ENCODE results near the gene STARD3NL.

The STARD3NL gene

GRCh38 chr7:38185395-38186307 lies 7.6 kb downstream of the STARD3NL start:
- DNase-seq (ENCODE audit: low read depth), result no peak

- peak; percentile 89 for DNase-seq (ENCODE audit: low read depth)
Observed at GRCh38 chr7:38186593-38187314, 8.7 kb downstream of the STARD3NL start.

DNA sequence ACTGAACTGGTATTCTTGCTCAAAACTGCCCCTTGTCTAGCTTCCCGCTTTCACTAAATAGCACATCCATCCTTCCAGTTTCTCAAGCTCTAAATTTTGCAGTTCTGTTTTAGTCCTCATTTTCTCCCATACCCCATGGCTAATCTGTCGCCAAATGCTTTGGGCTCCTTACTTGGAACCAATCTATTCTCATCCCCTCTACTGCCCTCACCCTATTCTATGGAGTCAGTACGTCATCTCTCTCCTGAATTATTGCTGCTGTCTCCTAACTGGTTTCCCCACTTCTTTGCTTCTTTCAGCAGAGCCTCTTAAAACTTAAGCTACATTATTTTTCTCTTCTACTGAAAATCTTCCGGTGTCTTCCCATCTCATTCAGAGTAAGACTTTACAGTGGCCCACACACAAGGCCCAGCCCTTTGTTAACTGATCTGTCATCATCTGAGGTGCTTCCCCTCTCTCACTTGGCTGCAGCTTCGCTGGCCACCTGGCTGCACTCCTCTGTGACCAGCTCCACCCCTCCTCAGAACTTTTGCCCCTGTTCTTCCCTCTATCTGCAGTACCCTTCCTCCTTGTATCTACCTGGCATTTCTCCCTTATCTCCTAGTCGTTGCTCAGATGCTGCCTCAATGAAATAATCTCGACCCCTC lies 9.9 kb downstream of the STARD3NL start:
- no peak for DNase-seq (ENCODE audit: low read depth)

DNA sequence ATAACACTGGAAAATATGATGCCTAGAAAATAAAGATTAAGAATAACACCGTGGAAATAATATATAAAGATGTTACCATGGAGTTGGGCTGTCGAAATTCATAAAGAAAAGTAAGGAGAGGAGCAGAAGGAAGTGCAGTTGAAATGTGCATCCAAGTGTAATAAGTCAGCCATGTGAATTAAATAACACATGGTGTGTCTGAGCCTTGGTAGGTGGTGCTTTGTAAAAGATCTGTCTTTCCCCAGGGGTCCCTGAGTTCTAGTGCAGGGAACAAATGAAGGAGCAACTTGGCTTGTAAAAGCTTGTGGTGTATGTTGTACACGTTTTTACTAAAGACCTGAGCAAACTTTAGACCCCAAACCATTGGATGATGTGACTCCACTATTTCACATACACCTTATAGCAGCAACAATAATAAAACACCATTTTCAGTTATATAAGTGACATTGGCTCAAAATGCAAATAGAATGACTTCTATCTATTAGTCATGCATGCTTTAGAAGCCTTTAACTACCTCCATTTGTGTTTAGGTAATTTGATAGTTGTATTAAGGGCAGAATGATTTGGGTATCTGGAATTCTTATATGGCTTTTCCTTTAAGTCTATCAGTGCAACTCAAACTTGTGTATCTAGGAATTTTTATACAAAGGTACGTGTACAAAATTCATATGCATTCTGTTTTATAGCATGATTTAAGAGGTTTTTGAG lies 11.3 kb downstream of the STARD3NL start:
- DNase-seq (ENCODE audit: low read depth), result no peak

- DNase-seq (ENCODE audit: low read depth), result peak; percentile 68
Observed at GRCh38 chr7:38190011-38190410, 12.0 kb downstream of the STARD3NL start.

DNA sequence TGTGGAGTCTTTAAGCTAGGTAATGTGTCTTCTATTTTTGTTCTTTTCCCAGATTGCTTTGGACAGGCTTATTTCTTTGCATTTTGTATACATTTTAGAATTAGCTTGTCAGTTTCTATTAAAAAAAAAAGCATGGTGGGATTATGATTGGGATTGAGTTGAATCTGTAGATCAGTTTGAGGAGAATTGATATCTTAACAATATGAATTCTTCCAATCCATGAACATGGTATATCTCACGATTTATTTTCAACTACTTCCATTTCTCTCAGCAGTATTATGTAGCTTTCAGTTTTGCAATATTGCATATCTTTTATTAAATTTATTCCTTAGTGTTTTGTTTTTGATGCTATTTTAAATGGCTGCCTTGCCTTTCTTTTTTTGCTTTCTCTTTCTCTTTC lies 13.7 kb downstream of the STARD3NL start:
- no peak for DNase-seq (ENCODE audit: low read depth)

GRCh38 chr7:38192327-38192726 lies 14.3 kb downstream of the STARD3NL start:
- DNase-seq (ENCODE audit: low read depth), result no peak

GRCh38 chr7:38195804-38196595 lies 18.0 kb downstream of the STARD3NL start:
- peak; percentile 67 for DNase-seq (ENCODE audit: low read depth)

- DNase-seq (ENCODE audit: low read depth), result no peak
Observed at GRCh38 chr7:38198366-38198765, 20.3 kb downstream of the STARD3NL start.

- no peak for DNase-seq (ENCODE audit: low read depth)
Observed at GRCh38 chr7:38199154-38199553, 21.1 kb downstream of the STARD3NL start.

DNA sequence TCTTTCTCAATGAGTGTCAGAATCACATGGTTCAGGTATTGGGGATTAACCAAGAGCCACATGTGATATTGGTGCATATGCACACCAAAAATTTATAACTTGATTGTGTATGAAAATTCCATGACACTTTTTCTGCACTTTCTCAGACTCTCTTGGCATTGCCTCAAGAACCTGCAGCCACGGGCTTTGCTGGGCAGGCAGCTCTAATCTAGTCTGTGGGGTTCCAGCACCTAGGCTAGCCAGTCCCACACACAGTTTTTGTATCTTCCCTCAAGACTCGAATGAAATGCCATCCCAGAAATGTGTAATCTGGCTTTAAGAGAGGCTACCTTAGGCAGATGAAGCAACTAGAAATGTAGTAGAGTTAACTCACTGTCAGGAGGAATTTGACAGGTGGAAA lies 21.7 kb downstream of the STARD3NL start:
- DNase-seq (ENCODE audit: low read depth), result no peak

DNA sequence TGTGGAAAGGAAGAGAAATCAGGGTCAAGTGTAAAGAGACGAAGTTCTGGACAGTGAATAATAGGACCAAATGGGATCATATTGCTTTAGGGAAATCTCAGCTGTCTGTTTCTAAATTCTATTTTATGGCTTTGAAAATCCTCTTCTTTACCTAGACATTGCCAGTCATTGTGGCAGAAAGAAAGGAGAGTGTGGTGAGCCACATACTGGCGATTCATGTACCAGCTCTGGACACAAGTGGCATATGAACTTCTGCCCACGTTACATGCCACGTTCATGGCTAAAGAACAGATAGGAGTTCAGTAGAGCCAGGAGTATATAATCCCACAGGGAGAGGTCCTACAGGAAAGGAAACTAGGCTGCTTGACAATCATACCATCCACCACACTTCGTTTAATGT lies 28.0 kb downstream of the STARD3NL start:
- DNase-seq (ENCODE audit: low read depth), result no peak

- DNase-seq (ENCODE audit: low read depth), result no peak
Observed at GRCh38 chr7:38207843-38208242, 29.8 kb downstream of the STARD3NL start.

GRCh38 chr7:38211486-38211885 lies 33.4 kb downstream of the STARD3NL start:
- no peak for DNase-seq (ENCODE audit: low read depth)

DNA sequence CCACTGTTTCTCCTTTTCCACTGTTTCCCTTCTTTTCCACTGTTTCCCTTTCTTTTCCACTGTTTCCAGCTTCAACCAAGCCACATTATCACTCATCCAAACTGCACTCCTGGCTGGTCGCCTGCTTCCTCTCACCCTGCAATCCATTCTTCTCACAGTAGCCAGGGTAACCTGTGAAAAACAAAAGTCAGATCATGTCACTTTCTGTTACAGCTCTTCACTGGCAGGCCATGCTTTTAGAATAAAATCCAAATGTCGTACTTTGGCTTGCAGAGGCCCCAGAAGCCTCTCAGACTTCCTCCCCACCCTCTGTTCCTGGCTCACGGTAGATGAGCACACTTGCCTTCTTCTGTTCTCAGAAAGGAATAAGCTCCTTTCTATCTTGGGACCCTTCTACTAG lies 33.9 kb downstream of the STARD3NL start:
- DNase-seq (ENCODE audit: low read depth), result no peak

DNA sequence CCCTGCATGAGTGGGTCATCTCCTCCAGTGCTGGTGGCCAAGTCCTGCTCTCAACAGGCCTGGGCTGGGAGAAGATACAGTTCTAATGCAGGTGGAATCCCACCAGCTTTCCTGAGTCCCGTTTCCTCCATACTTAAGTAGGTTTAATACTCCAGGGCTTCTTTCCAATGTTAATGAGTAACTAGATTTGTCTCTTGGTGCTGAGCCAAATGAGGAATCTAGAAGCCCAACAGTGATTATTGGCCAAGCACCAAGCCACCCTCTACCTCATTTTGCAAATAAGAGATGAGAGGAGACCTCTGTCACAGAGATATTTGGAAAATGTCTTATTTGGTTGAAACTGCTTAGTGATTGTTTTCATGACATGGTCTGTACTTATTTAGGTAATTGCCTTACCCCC lies 37.1 kb downstream of the STARD3NL start:
- DNase-seq (ENCODE audit: low read depth), result no peak

- DNase-seq (ENCODE audit: low read depth), result peak; percentile 93
Observed at GRCh38 chr7:38215735-38216670, 38.0 kb downstream of the STARD3NL start.

DNA sequence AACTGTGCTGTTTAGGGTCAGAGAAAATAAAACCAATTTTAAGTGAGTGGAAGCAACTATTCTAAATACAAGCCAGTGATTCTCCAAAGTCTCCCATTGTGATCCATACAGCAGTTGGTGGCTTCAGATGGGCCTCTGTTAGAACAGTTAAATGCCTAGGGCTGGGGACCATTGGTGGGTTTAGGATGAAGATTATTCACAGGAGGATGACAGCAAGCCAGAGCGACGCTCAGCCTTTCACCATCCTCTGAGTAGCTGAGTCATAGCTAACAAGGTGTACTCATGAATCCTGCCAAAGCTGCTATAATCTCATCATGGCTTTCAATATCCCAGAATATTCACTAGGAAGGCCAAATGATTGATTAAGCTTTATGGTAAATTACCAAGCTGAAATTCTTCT lies 39.6 kb downstream of the STARD3NL start:
- DNase-seq (ENCODE audit: low read depth), result no peak

- no peak for DNase-seq (ENCODE audit: low read depth)
Observed at GRCh38 chr7:38220452-38220851, 42.4 kb downstream of the STARD3NL start.

DNA sequence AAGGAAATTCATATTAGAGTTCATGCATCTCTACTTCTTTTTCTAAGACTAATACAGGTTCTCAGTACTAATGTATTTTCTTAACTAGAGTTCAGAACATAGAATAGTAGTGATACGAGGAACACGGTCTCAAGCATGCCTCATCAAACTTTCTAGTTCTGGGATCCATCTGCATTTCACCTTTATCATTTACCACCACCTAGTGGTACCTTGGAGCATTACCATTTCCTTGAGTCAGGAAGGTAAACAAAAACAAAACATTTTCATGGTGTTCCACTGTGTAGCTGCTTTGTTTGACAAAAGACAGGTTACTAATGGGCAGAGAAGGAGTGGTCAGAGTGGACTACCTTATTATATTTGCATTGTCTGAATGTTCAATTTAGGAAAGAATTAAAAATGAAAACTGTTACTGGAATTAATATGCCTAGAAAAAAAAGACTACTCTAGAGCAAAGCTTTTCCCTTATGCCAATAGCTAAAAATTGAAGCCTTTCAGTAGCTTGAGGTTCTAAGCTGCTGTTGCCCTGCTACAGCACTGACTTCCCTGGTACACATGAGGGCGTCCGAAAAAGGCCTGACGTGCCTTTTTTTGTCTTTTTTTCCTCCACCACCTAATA lies 44.5 kb downstream of the STARD3NL start:
- DNase-seq (ENCODE audit: low read depth), result peak; percentile 59

Measured in iris pigment epithelial cell (primary cell).